HG02973 (cell line): ENCODE measurements around the gene GRAMD4.

Experiments used
- ATAC-seq: cut with Tn5 transposase; IDR thresholded peaks from one replicate; pipeline ENCODE4 v1.9.1; 2021; ENCODE audit warnings: moderate library complexity; ENCODE audit not compliant: unreplicated experiment

The GRAMD4 gene

DNA sequence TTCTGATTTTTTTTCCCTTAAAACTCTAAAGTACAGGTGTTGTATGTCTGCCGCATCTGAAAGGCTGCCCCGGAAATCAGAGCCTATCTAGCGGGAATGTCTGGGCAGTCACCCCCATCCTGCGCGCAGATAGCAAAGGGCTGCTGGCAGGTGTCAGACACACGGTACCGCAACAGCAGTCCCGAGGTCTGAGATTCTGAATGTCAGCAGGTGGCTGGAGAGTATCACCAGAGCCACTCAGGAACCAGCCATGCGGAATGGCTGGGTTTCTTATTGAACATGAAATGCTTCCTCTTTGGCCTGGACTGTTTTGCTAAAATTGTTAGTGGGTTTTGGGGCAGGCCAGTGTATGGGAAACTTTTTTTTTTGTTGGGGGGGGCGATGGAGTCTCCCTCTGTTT lies 64.5 kb downstream of the GRAMD4 start:
- ATAC-seq: peak; percentile 79

DNA sequence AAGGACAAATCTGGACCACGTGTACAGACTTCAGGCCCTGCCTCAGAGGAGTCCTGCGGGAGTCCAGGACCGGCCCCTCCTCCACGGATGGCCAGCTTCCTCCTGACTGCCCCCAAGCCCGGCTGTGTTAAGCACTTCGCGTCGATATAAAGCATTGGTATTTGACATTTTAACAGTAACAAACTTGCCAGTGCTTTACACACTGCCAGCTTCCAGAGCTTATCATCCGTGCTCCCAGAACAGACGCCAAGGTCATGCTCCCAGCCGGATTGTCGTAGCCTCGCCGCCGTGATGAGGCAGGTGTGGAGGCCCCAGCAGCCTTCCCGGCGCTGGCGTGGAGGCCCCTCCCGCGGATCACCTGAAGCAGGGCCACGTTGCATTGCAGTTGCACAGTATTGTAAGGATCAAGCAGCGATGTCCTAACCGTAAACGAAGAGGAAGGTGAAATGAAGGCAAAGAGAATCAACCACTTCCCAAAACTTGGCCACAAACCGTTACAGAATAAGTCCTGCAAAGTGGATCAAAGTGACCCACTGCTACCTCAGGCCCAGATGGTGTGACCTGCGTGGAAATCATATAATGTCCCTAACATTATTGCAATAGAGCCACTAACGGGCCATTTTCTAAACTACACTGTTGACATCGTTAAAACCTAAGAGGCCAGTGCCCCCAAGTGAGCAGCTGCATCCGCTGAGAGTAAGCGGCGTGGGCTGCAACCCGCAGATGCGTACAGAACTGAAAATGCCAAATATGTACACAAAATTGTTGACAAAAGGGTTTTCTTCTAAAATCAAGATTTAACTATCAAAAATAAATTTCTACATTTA lies 66.2 kb downstream of the GRAMD4 start:
- no peak for ATAC-seq

DNA sequence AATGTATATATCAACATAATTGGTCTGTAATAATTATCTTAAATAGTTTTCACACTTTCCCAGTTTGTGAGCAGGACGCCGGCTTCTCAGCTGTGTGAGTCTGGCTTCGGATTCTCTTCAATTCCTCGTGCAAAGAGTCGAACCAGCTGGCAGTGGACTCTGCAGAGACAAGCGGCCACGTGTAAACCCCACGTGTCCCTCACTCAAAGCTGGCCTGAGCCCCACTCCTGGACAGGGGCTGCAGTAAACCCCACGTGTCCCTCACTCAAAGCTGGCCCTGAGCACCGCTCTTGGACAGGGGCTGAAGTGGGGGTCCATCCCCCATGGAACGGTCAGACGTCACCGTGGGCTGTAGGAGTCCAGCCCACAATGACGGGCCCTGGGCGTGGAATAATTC lies 66.9 kb downstream of the GRAMD4 start:
- ATAC-seq: no peak

DNA sequence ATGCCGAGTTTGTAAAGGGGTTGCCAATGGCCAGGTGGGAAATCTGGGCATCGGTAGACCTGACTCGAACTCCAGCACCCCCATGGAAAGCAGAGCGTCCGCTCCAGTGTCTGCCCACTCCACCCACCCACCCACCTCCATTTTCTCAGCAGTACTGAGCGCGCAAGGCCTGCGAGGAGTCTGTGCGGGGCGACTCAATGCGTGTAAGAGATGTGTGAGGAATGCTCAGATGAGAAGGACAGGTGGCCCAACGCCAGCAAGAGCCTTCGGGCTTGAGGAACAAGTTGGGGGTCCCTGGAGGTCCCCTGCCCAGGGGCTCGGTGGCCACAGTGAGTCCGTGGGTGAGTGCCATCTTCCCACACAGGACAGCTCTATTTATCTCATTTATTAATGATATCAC lies 67.3 kb downstream of the GRAMD4 start:
- ATAC-seq: no peak

DNA sequence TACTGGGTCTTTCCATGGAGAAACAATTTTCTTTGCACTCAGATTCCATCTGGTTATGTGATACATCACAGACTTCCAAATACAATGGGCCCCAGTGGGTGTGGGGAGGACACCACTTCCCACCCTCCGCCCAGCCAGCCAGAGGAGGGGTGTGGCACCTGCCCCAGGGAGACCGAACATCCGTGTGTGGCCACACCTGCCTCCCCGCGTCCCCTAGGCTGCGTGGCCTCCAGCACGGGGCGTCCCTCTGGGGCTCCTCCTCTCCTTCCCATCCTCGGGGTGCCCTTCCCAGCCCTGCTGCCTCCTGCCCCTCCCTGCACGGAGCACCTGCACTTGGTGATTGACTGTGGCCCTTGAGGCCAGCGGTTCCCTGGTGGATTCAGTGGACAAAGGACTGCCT lies 68.8 kb downstream of the GRAMD4 start:
- ATAC-seq: no peak

DNA sequence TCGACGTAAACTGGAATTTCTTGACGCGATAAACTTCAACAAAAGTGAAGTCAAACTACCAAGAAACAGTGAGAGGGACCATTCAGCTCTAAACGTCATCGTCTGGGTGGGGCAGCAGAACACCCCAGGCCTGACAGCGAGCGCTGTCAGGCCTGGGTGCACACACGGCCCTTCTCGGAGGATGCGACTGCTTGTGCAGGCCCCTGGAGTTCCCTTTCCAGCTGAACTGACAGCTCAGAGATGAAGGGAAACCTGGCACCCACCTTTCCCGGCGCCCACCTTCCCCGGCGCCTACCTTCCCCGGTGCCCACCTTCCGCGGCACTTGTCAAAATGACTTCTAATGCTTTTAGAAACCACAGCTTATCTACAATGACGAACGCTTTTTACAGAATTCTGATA lies 70.0 kb downstream of the GRAMD4 start:
- ATAC-seq: no peak

DNA sequence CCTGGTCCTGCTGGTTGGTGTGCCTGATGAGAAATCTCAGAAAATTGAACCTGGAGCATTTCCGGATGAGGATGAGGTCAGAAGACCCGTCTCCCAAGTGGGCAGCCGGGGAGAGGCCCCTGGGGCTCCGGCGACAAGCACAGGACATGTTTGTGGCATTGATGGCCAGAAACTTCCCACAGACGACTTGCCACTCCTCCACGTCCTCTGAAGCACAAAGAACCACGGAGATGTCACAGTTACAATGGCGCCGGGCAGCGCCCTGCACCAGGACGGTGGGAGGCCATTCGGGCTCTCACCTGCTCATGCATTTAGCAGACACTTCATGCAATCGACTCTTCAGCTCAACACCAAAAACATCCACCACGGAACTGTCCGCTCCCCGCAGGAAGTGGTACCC lies 71.4 kb downstream of the GRAMD4 start:
- ATAC-seq: no peak

DNA sequence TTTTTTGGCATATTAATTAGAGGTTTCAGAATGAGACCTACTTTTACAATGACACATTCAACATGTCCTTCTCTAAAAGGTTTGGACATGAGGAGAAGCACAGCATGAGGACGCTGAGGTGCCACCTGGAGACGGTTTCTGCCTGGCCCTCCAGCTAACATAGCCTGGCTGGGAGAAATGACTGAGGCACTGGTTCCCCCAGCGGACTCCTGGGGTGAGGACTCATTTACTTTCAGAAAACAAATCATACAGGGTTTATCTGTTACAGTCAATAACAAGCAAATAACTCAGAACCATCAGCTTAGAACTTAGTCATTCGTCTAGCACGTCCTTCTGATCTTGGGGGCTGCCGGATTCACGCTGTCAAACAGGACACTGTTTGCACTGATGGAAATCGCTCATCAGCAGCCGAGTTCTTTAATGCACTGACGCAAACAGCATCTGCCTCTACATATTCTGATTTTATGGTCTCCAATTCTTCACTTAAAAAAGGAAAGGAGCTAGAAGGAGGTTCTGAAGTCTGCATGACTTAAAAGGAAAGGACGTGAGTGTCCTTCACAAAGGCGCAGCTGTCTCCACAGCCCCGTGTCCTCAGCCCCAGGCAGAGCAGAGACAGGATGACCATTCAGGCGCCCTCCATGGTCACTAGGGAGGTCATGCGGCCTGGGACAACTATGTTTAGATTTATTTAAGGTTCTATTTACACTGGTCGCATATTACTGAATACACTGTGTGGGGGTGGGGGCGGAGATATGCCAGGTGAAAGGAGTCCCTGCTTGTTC lies 73.6 kb downstream of the GRAMD4 start:
- ATAC-seq: no peak

DNA sequence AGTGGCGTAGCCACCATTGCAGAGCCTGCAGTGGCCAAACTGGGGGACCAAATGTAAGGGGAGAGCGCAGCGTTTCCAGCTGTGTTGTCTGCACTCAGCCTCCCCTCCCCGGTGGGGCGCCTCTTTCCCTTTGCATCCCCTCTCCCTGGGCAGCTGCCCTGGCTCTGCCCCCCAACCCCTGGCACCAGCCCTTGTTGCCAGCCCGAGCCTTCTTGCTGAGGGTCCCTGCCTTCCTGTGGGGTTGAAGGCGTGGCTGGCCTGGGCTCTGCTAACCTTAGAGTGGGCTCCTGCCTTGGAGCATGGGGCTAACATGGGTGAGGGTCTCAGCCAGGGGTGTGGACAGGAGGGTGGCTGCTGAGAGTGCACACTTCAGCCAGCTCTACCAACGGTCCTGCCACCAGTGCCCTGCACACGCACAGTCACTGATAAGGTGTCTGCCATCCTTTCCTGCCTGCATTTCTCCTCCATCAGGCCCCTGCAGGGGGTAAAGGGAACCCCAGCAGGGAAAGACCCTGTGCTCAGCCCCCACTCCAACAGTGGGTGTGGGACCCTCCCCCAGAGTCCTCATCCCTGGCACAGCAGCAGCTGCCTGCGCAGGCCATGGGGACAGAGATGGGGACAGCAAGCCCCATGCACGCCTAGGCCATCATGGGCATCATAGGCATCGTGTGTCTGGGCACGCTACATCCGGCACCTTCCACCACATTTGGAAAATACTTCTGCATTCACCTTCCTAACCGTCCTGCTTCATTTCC lies 74.4 kb downstream of the GRAMD4 start:
- ATAC-seq: no peak

DNA sequence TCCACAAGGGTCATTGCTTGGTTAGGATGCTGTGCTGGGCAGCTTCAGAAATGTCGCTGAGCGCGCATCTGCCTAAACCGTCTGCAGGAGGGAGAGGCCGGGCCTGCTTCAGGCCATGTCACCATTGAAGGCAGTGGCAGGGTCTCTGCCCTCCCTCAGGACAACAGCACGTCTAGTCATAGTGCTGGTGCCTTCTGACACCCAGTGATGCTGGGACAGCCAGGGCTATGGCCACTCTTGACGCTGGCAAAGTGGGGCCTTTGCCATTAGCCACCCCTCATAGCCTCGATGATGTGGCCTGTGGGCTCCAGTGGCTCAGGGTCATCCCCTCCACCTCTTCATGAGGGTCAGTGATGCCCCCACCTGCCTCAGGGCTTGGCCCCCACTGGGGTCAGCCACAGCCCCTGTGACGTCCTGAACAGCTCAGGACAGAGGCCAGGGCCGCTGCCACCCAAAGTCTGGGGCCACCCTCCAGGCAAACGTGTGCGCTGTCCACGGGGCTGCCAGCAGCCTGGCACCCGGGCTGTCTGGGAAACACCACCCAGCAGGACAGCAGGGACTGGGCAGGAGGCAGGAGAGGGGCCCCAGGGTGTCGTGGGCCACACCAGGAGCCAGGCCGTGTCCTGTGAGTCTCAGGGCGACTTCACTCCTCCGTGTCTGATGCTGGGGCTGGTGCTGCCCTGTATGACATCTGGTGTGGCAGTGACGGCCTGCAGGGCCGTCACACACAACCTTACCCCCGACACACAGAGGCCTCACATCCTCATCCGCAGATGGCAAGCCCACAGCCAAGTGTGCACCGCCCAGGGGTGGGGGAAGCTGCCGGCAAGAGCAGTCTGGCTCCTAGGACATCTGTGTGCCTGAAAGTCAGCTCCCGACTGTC lies 75.4 kb downstream of the GRAMD4 start:
- no peak for ATAC-seq

DNA sequence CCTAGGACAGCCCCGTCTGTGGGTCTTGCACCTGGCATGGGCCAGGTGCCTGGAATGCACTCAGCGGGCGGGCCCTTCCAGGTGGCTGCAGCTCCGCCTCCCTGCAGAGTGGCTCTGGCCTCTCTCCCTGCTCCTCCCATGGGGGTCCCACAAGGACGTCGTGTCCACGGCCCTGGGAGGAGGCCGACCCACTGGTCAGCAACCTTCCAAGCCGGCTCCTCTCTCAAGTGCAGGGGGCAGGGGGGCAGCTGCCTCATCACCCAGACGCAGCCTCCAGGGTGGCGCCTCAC lies 76.0 kb downstream of the GRAMD4 start:
- ATAC-seq: no peak

DNA sequence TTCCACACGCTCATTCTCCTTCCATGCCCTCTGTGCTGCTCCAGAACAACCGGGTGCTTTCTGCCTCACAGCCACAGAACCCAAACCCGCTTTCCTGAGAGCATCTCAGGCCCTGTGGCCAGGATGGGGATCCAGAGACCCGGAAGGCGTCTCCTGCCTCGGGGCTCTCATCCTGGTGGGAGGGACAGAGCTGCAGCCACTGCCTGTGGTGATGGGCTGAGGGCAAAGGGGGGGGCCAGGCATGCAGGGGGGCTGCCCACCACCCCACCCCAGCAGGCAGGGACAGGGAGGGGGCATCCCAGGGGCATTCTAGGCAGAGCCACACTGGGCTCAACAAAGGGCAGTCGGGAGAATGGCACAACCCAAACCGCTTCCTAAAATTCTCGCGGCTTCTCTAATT lies 76.4 kb downstream of the GRAMD4 start:
- no peak for ATAC-seq

DNA sequence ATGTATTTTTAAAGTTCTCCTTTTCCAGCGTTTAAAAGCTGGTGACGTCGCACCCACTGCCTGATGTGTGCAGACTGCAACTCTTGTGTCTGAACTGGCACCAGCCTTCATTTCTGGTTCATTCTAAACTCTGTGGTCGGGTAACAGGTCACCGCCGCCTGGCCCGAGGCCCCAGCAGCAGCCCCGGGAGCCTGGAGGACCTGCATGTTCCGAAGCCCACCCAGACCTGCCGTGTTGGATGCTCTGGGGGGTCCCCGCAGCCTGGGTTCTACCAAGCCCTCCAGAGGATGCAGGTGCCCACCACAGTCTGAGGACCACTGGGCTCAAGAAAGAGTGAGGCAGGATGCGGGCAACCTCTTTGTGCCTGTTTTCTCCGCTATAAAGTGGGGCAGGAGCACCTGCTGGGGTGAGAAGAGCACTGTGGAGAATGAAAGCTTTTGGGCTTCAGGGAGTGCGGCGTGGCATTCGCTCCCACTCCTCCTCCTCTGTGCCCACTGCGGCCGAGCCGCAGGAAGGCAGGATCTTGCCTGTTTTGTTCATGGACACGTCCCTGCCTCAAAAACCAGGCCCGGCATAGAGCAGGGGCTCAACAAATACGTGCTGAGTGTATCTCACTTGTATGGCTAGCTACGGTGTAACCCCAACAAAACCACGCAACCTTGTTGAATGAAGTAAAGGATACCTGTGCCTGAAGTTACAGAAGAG lies 77.8 kb downstream of the GRAMD4 start:
- no peak for ATAC-seq

DNA sequence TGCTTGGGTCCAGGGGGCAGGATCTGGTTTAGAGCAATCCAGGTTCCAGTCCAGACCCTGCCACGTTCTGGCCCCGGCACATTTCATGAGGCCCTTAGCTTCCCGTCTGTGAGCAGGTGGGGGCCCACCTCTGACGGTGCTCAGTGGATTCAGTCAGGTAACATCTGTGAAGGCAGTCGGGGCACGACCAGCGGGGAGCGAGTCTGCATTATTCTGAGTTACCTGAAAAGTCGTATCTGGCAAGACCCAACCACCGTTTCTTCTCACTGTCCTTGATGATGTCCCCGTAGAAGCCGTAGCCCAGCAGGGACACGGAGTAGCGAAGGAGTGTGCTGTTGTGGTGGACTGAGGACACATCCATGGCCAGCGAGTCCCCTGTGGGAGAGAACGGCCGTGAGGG lies 78.9 kb downstream of the GRAMD4 start:
- ATAC-seq: no peak

DNA sequence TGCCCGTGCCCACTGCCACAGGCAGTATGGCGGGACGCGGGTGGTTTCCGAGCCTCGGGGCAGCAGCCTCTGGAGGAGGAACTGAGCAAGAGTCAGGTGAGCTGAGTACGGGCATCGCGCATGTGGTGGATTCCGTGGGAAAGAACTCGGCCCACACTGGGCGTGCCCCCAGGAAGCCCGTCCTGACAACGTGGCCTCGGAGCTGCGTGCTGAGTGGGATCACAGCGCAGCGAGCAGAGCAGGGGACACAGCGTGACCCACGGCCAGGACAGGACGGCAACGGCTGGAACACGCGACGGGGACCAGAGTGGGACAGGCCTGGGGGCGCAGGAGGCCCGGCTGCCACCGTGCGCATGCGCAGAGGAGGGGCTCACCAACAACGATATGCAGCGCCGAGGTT lies 81.1 kb downstream of the GRAMD4 start:
- ATAC-seq: no peak

DNA sequence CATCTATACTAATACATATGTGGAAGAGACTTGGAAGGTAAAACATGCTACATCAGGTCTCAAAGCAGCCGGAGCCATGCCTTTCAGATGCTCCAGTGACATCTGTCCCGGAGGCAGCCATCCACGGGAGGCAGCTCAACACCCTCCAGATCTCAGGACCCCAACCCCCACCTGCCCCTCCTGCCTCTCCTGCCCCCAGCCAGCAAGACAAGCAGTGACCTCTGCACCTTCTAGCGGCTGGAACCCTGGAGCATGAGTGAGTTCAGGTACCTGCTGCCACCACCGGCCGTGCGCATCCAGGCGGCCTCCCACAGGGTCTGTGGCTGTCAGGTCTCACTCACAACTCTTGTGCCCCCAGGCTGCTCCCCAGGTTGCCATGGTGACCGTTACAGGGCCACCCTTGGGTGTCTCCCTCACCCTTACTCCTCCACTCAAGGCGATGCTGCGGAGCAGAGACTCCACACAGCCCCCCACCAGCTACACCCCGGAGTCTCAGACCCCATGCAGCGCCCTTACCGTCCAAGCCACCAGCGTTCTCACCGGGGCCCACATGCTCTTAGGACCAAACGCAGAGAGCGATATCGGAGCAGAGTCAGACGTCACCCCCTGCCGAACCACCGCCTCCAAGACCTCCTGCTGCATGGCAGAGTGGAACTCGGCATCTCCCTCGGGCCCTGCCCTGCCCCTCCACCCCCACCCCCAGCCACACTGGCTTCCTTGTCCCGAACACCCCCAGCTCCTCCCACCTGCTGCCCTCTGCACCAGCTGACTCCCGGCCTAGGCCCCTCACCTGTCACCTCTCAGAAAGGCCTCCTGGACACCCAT lies 83.2 kb downstream of the GRAMD4 start:
- no peak for ATAC-seq

DNA sequence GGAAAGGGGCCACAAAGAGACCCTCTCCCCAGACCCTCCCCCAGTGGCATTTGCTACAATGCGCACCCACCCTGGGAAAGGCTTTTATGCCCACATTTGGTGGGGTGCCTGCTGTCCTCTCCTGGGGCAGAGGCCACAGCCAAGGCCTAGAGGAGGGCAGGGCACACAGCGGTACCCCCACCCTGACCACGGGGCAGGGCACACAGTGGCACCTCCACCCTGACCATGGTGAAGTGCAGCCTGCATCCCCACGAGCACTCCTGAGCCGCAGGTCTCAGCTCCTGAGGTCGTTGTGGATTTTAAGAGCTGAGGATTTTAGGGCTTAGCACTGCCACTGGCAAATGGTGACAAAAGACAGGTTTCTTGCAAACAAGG lies 83.8 kb downstream of the GRAMD4 start:
- no peak for ATAC-seq

DNA sequence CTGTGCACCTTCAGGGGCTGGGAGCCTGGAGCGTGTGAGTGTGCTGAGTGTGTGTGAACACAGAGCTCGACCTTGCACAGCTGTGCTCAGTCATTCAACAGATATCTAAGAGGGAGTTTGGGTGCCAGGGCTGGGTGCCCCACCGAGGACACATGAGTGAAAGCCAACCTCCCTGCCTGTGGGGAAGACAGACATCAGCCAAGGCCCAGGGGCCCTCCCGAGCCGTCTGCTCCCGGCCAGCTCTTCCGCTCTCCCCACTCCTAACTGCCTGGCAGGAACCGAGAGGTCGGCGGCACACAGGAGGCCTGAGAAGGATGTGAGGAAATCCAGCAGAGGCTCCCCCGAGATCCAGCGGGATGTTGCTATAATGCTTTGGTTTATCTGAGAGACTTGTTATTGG lies 85.9 kb downstream of the GRAMD4 start:
- no peak for ATAC-seq

DNA sequence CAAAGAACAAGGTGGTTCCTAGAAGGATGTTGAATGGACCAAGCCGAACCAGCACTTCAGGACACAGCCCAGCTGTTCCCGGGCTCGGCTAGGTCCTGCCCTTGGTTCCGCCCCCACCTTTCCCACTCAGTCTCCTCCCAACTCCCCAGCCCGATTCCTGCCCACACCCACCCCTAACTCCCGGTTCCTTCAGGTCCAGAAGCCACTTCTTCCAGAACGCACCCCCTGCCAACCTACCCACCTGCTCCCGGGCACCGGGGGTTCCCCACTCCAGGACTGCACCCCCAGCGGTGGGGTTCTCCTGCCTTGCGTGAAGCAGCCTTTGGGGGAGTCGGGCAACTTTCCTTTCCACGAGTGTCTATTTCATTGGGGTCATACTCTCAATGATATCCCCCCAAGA lies 87.1 kb downstream of the GRAMD4 start:
- ATAC-seq: no peak
